NCI-H748 (cell line): ENCODE results near the gene NOS1AP.

Experiments used
- DNase-seq: peaks from one replicate; lab custom pipeline; 2025; ENCODE audit not compliant: unreplicated experiment; lab: John Stamatoyannopoulos, UW

NOS1AP gene

DNA sequence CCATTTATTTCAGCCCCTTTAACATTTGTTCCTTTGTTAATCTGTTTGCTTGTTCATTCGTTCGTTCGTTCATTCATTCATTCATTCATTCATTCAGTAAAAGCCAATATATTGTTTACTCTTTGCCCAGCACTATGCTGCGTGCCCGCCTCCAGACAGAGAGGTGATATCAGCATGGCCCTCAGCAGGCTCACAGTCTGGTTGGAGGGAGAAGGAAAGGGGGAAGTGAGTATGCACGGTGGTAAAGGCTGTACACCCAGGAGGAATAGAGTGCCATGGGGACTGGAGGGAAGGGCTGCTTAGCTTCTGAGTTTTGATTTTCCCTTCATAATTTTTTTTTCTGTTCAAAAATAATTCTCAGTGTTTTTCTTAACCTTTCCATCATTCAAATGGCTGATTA, 144.7 kb downstream of the NOS1AP start:
- no peak for DNase-seq

- no peak for DNase-seq
Measured at GRCh38 chr1:162215902-162216301, 146.4 kb downstream of the NOS1AP start.

- DNase-seq, result no peak
Measured at GRCh38 chr1:162216604-162217003, 147.1 kb downstream of the NOS1AP start.

DNA sequence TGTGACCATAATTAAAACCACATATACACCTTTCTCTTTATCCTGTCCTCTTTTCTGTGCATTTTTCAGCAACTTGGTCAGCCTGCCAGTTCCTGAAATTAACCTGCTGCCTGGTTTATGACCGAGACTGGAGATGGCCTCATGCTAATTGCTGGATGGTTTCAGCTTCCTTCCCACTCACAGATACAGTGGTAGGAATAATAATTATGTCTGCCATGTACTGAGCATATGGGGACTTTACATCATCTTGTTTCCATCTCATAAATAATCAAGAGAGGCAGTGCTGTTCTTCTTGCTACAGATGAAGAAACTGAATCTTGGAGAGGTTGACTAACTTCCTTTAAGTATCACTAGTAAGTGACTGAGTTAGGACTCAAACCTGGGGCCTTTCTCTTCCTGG, 148.2 kb downstream of the NOS1AP start:
- DNase-seq, result no peak

- no peak for DNase-seq
Measured at GRCh38 chr1:162218546-162218945, 149.1 kb downstream of the NOS1AP start.

DNA sequence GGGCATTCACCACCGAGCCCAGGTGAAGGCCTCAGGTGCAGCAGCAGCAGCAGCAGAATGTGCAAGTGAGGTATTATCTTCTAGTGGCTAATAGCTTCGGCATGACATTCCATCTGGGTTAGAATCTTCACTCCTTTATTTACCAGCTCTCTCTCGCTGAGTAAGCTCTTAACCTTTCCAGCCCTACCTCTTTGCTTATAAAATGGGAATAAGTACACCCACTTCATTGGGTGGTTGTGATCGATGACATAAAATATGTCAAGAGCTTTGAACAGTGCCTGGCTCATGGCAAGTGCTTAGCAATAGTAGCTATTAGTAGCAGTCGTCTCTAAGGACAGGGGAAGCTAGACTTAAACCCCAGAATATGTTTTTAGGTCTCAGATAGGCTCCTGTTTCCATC, 149.5 kb downstream of the NOS1AP start:
- DNase-seq, result peak; percentile 31

DNA sequence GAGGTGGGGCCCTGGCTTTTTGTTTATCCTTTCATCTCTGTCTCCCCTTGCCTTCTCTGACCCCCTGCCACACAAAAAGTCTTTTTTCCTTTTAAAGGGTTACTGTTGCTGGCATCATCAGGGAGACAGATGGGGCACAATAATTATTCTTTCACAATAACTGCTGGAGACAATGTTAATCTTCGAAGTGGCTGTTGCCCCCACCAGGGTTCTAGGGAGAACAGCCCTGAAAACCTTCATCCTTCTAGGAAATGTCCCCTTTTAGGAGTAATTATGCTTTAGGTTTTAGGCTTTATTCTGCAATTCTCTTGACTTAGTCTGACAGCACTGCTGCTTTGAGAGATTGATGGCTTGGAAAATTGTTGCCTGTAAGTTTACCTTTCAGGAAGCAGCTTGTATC, 150.0 kb downstream of the NOS1AP start:
- no peak for DNase-seq

- DNase-seq, result no peak
Measured at GRCh38 chr1:162220009-162220539, 150.6 kb downstream of the NOS1AP start.

GRCh38 chr1:162222014-162222413, 152.5 kb downstream of the NOS1AP start:
- no peak for DNase-seq

DNA sequence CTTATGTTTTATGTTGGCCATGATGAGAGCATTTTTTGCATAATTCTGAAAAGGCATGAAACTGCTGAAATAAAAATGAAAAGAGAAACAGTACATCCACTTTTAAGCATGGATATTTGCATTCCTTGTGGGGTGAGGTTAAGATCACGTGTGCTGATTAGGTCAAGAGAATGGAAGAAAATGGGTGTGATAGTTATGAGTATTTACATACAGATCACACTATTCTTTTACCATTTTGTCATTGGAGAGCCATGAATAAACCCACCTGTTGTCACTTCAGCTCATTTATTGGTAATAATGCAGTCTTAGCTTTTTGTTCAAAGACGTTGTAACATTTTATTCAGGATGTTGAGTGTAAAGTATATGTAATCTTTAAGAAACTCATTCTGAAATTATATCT, 153.2 kb downstream of the NOS1AP start:
- DNase-seq, result no peak

- no peak for DNase-seq
Measured at GRCh38 chr1:162223488-162223887, 154.0 kb downstream of the NOS1AP start.

GRCh38 chr1:162224267-162224666, 154.8 kb downstream of the NOS1AP start:
- no peak for DNase-seq

- no peak for DNase-seq
Measured at GRCh38 chr1:162228586-162228985, 159.1 kb downstream of the NOS1AP start.

- no peak for DNase-seq
Measured at GRCh38 chr1:162229549-162229948, 160.1 kb downstream of the NOS1AP start.

- DNase-seq, result peak; percentile 90
Measured at GRCh38 chr1:162230096-162230495, 160.6 kb downstream of the NOS1AP start.

GRCh38 chr1:162230517-162230916, 161.0 kb downstream of the NOS1AP start:
- DNase-seq, result peak; percentile 38

GRCh38 chr1:162232034-162232711, 162.7 kb downstream of the NOS1AP start:
- DNase-seq, result no peak

DNA sequence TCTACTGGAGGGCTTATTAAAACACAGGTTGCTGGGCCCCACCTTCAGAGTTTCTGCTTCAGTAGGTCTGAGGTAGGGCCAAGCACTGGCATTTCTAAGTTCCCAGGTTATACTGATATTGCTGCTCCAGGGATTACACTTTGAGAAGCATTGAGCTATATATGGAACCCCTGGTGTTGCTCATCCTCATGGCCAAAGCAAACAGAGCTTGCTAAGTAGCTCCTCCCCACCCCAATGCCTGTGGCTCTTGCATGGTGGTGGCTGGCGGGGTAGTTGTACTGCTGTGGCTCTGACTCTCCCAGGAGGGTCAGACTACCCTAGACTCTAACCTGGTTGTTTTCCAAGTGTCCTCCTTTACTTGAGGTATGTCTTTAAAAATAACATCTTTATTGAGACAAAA, 163.6 kb downstream of the NOS1AP start:
- DNase-seq, result no peak

DNA sequence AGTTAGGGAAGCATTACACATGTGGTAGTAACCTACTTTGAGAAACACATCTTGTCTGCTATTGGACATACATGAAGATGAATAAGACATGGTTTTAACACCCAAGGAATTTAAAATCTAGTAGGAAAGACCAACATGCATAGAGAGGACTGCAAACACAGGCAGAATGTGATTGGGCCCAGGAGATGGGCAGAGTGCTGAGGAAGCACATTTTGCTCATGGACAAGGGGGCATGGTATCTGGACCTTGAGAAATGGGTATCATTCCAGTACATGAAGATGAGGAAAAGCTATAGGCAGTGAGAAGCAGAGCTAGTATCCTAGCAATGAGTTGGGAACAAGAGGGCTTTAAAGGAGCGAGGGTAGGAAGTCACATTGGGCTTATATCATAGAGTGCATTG, 164.4 kb downstream of the NOS1AP start:
- no peak for DNase-seq

DNA sequence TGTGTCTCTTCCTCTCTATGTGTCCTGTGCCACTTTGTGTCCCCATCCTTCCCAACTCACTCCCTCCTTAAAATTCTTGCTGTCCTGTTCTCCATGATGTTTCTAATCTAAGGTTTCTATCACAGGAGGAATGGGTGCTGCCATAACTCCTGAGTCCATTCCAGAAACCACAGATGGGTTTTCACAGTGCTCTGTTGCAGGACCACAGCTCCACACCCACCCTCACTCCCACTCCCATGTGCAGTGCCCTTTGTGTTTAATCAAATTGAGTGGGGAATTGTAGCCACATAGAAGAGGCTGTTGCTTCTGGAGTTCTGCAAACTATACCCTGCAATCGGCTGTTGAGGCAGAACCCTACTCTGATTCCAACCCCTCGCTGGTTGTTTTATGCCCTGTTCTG, 165.1 kb downstream of the NOS1AP start:
- DNase-seq, result no peak

DNA sequence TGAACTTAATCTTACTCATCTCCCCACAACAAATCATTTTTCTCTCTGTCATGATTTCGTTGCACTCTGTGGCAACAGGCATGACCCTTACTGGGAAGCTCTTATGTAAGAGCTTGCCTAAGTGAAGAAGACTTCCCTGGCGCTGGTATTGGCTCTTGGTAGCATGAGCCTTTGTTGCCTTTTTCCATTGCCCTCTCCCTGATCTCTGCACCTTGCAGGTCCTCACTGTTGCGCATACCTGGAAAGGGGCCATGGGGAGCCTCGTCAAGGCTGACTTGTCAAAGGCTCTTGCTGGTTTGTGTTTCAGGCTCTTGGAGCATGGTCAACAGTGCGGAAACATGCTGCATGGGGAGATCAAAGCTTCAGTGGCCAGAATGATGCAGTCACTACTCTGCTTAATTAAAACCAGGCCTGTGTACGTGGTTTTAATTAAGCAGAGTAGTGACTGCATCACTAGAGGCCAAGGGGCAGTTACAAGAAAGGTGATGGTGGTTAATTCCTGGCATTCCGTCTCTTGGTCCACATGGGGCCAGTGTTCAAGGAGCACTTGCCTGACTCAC, 165.8 kb downstream of the NOS1AP start:
- DNase-seq, result no peak

DNA sequence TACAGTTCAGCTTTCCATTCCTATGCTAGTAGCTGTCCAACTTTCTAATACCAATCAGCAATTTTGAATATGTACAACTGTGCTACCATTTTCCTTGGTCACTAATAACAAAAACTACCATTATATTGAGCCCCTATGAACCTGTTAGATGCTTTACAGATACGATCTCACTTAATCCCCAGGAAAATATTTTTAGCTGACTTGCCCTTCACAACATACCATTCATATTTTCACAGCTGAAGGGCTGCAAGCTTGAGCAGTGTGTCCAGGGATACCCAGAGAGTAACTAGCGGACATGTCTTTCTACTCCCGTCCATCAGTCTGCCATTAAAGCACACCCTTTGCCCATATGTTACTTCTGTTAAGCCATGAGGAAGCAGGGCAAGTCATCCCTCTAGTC, 166.7 kb downstream of the NOS1AP start:
- no peak for DNase-seq

GRCh38 chr1:162236618-162237017, 167.1 kb downstream of the NOS1AP start:
- no peak for DNase-seq
